NCI-H1436 (cell line): ENCODE results near the gene USP7.
"Not testable (repeated sequence)": the region's sequence is repeated elsewhere in the genome, so short reads cannot be mapped to it uniquely, and the experiment has no call there.

Experiments used
- DNase-seq: peaks from one replicate; lab custom pipeline; 2025; lab: John Stamatoyannopoulos, UW

USP7 gene

DNA sequence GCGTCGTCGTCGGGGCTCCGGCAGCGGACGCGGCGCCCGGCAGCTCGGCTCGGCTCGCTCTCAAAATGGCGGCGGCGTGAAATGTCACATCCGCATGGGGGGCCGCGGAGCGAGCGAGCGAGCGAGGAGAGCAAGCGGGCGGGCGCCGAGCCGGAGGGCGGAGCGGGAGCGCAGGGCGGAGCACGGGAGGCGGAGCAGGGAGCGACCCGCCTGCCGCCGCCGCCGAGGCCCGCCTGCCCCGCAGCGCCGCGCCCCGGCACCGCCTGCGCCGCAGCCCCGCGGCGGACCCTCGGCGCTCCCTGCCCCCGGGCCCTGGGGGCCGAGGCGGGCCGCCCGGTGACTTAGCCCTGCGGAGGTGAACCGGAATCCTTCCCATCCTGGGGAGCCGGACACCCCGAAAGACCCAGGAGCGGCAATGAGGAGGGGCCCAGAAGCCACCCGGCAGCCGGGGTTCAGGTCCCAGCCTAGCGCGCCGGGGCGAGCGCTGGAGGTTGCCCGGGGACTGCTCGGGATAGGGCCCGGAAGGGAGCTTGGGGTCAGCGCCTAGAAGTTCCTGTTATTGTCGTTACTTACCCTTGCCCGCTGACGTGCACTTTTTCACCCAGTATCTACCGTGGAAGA lies at the start of gene USP7:
TSS of gene USP7 (minus strand) at position 86 of the 621 bp plus-strand sequence. CDS start 621 bp downstream, outside the sequence.
- peak; percentile 74 for DNase-seq

DNA sequence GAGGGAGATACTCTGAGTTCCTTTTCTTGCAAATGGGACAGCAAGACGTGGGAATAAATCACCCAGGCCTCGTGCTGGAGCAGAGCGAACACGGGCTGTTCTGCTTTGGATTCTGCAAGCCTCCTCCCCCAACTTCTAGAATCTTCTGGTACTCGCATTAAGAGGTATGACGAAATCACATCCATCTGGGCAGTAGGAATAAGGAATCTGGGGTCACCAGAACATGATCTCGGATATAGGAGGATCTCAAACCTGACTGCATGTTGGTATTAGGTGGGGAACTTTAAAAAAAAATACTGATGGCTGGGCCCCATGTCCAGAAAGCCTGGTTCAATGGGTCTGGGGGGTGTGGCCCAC lies 49.8 kb upstream of the USP7 start:
- no peak for DNase-seq

DNA sequence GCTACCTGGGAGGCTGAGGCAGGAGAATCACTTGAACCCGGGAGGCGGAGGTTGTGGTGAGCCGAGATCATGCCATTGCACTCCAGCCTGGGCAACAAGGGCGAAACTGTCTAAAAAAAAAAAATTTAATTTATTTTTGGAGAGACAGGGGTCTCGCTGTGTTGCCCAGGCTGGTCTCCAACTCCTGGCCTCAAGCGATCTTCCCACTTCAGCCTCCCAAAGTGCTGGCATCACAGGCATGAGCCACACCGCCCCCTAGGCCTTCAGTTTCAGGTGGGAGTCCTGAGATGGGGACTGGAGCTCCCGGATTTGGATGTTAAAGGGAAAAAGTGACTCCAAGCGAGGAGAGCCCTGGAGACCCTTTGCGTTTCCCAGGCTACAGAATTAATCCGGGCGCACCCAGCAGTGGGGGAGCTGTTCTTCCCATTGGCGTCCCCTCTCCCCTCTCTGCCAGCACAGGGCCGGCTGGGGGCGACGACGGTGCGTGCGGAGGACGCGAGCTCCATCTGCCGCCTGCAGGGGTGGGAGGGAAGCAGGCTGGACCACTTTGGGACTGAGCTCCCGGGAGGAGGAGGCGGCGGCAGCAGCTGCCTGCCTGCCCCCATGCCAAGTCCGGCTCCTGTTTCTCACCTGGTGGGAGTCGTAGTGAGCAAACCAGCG lies 49.3 kb upstream of the USP7 start:
- no peak for DNase-seq

DNA sequence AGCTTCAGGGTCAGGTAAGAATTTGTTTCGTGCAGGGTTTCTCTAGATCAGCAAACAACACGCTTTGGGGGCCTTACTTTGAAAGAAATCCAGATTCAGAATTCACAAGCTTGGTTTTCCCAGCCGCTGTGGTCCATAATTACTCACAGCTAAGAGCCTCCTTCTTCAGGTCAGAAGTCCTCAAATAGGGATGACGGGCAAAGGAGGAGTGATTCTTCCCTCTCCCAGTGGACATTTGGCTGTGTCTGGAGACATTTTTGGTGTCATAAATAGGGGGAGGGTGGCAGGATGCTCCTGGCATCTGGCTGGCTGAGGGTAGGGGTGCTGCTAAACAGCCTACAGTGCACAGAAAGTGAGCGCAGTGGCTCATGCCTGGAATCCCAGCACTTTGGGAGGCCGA lies 48.6 kb upstream of the USP7 start:
- DNase-seq = no peak

DNA sequence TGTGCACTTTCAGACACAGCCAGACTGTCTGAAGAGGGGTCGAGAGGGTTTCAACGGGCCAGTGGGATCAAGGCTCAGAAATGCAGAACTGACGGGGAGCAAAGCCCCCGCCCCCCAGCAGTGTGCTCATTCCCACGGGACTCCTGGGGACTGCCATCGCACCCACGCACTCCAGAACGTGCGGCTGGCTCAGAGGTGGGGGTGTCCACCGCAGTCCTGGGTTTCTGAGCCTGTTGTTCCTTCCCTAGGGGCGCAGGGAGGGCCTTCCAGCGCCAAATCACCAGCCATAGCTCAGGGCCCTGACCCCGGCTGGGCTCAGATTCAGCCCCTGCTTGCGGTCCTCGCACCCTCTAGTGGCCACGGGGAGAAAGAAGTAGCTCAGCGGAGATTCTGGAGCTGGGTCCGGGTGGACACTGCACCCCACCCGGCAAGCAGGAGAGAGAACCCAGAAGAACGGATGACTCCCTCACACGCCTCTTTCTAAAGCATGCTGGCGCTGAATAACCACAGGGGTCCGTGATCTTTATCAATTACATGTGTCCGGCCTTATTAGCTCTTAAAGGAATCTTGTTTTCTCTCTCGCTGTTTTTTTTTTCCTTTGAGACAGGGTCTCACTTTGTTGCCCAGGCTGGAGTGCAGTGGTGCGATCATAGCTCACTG lies 45.0 kb upstream of the USP7 start:
- peak; percentile 73 for DNase-seq

DNA sequence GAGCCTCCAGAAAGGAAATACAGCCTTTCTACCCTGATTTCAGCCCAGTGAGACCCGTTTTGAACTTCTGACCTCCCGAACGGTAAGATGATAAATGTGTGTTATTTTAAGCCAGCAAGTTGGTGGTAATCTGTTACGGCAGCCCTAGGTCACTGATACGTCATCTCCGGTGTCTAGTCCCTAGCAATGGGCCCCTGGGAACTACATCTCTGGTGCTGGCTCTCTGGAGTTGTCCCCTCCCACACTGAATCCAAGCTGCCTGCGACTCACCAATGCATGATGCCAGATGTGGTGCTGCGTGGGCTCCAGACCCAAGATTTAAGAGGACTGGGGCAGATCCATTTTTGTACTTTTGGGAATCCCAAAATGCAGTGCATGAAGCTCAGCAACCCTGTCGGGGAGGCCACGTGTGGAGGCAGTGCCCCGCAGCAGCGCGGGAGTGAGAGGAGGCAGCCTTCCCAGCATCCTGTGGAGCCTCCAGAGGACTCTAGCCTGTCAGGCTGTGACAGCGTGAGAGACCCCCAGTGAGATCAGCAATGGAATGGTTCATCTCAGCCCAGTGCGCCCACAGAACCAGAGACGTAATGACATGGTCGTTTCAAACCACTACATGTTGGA lies 43.6 kb upstream of the USP7 start:
- no peak for DNase-seq

DNA sequence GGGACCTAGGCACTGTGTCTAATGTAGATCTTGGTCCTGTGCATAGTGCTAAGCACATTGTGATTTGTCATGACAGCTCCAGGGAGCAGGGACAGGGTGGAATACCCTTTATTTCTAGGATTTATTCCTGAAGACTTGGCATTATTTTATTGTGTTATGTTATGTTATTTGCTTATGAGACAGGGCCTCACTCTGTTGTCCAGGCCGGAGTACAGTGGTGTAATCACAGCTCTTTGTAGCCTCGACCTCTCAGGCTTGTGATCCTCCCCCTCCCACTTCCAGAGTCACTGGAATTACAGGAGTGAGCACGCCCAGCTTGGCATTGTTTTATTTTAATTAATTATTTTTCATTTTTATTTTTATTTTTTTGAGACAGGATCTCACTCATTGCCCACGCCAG lies 40.5 kb upstream of the USP7 start:
- DNase-seq = no peak

DNA sequence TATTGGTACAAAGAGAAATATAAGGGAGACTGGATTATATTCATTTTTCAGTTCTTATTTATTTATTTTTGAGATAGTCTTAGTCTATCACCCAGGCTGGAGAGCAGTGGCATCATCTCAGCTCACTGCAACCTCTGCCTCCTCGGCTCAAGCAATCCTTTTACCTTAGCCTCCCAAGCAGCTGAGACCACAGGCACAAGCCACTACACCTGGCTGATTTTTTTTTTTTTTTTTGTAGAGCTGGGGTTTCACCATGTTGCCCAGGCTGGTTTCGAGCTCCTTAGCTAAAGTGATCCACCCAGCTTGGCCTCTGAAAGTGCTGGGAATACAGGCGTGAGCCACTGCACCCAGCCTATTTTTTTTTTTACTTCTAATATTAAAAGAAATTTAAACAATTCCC lies 40.1 kb upstream of the USP7 start:
- no peak for DNase-seq

DNA sequence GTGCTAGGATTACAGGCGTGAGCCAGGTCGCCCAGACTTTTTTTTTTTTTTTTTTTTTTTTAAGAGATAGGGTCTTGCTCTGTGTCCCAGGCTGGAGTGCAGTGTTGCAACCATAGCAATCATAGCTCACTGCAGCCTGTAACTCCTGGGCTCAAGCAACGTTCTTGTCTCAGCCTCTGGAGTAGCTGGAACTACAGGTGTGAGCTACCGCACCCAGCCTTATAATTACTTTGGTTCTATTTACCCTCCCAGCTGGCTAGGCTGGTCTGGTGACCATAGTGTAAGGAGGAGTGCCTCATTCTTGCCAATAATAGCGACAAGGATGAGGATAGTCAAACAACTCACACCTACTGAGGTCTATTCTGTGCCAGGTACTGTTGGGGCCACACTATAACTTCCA lies 39.6 kb upstream of the USP7 start:
- DNase-seq = no peak

DNA sequence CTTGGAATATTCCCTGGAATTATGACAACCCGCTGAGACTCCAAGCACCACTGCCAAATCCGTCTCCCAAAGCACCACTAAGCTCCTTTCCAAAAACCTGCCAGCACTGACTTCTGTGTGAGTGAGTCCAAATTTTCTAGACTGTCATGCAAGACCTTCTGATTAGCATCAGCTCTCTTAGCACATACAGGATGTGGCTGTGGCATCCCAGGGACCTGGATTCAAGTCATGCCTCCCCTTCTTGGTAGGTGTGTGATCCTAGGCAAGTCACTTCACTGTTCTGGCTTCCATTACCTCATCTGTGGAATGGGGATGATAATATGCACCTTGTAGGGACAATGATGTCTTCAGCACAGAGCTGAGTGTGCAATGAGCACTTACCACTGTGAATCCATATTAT lies 38.3 kb upstream of the USP7 start:
- no peak for DNase-seq

DNA sequence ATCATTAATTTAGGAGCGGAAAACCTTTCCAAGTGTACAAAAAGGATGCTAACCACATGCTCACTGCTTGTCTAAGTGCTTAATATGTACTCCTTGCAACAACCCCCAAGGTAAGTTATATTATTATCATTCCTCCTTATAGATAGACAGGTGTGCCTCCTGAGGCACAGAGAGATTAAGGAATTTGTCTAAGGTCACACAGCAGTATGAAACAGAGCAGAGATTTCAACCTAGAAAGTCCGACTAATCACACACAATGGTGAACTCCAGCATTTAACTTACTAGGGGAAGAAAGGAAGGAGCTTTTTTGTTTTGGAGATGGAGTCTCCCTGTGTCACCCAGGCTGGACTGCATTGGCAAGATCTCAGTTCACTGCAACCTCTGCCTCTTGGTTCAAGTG lies 37.0 kb upstream of the USP7 start:
- DNase-seq = no peak

DNA sequence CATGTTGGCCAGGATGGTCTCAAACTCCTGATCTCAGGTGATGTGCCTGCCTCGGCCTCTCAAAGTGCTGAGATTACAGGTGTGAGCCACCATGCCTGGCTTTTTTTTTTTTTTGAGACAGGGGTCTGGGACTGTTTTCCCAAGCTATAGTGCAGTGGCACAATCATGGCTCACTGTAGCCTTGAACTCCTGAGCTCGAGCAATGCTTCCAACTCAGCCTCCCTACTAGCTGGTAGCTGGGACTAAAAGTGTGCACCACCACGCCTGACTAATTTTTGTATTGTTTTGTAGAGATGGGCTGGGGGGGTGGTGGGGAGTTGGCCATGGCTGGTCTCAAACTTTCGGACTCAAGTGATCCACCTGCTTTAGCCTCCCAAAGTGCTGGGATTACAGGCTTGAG lies 36.1 kb upstream of the USP7 start:
- no peak for DNase-seq

DNA sequence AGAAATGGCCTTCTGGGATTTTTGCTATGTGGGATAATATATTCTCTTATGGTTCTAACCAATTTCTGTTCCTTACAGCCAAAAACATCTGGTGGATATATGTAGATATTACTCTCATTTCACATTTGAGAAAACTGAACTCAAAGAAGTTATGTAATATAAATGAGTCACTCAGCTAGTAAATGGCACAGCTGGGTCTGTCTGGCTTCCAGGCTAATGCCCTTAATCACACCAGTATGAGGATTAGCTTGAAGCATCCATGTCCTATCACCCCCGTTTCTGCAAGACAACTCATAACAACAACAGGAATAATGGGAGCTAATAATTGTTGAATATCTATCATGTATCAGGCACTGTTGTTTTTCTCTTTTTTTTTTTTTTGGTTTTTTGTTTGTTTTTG lies 34.4 kb upstream of the USP7 start:
- DNase-seq = no peak

DNA sequence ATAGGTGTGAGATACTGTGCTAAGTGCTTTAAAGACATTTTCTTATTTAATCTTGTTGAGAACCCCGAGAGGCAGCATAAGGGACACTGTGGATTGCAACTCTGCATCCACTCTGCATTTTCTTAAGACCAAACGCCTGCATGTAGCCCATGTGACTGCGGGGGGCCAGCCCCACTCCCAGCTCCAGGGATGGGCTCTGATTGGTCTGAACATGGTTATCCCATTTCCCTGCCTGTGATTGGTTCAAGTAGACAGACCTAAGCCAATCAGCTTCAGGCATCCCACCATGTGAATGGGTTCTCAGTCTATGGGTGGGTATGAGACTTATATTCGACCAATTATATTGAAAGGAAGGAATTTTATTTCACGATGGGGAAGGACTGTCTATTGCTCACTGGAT lies 33.2 kb upstream of the USP7 start:
- DNase-seq = peak; percentile 27

DNA sequence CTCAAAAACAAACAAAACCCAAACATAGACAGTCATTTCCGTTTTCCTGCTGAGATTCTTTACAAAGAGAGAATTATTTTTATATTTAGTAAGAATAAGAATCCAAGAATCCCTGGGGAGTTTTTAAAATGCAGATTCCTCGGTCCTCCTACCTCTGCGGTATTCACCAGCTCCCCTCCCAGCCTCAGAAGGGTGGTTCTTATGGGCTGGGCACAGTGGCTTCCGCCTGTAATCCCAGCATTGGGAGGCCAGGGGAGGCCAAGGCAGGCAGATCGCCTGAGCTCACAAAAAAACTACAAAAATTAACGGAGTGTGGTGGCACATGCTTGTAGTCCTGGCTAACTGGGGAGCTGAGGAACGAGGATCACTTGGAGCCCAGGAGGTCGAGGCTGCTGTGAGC lies 26.7 kb upstream of the USP7 start:
- no peak for DNase-seq

DNA sequence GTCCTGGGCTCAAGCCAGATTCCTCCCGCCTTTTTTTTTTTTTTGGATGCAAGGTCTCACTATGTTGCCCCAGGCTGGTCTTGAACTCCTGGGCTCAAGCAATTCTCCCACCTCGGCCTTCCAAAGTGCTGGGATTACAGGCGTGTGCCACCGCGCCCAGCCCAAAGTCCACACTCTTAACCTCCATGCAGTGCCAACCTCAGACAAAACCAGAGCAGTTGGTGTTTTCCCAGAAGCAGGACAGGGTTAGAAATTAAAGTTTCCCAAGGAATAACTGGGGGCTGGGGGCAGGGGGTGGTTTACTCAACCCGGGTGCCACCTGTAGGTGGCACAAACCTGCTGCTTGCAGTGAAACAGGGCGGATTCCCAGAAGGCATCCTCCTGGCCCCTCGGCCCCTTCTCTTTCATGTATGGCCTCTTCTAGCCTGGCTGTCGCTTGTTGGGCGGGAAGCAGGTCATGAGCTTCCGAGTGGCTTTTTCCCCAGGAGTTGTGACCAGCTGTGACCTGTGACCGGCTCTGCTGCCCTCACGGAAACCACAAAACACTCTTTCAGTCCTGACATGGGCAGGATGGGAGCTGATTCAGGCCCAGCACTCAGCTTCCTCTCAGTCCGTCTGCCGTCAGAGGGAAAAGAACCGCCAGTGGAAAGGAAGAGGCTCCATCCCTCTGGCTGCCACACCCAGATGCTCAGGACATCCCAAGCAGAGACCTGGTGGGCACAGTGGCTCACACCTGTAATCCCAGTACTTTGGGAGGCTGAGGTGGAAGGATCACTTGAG lies 25.6 kb upstream of the USP7 start:
- no peak for DNase-seq

DNA sequence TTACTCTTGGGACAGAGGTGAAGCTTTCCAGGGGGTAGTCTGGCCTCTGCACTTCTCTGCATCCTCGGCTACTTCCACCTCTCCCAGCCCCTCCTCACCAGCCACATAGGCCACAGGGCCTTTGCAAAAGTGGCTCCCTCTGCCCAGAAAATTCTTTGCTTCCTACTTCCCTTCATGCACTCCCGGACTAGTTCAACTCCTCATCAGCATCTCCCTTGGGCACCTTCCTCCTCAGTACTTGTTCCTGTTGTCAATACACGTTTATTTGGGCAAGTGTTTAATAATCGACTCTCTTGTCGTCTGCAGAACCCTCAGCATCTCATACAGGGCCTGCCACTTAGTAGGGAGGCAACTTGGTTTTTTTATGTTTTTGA lies 23.1 kb upstream of the USP7 start:
- DNase-seq = no peak

DNA sequence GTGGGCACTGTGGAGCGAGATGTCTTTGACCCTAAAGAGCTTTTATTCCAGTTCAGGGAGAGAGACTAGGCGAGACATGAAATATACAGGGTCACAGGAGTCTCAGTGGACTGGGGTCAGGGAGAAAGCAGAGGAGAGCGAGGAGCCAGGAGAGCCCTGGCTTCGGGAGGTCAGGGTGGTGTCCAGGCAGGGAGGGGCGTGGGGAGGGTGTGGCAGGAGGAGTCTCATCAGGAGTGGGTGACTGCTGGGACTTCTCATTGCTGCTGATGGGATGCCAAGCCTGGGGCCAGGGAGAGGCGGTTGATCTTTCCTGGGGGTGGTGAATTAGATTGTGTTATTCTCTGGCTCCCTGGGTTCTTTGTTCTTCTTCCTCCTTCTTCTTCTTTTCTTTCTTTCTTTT lies 22.4 kb upstream of the USP7 start:
- no peak for DNase-seq

DNA sequence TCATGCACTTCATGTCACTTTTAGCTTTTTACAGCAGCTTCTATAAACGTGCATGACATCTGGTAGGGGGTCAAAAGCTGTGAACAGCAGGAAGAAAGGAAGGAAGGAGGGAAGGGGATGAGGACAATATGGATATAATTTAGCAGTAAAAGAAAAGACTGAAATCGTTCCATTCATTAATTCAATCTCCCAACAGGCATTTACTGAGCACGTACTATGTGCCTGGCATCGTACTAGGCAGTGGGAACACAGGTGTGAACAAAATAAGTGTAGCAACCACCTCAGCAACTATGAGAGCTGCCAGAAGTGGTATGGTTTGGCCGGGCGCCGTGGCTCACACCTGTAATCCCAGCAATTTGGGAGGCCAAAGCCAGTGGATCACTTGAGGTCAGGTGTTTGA lies 19.1 kb upstream of the USP7 start:
- DNase-seq = no peak

DNA sequence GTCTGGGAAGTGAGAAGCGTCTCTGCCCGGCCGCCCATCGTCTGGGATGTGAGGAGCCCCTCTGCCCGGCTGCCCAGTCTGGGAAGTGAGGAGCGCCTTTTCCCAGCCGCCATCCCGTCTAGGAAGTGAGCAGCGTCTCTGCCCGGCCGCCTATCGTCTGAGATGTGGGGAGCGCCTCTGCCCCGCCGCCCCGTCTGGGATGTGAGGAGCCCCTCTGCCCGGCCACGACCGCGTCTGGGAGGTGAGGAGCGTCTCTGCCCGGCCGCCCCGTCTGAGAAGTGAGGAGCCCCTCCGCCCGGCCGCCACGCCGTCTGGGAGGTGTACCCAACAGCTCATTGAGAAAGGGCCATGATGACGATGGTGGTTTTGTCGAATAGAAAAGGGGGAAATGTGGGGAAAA lies 18.2 kb upstream of the USP7 start:
- DNase-seq = not testable (repeated sequence)

DNA sequence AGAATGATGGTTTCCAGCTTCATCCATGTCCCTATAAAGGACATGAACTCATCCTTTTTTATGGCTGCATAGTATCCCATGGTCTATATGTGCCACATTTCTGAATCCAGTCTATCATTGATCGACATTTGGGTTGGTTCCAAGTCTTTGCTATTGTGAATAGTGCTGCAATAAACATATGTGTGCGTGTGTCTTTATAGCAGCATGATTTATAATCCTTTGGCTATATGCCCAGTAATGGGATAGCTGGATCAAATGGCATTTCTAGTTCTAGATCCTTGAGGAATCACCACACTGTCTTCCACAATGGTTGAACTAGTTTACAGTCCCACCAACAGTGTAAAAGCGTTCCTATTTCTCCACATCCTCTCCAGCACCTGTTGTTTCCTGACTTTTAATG lies 12.5 kb upstream of the USP7 start:
- DNase-seq = not testable (repeated sequence)

DNA sequence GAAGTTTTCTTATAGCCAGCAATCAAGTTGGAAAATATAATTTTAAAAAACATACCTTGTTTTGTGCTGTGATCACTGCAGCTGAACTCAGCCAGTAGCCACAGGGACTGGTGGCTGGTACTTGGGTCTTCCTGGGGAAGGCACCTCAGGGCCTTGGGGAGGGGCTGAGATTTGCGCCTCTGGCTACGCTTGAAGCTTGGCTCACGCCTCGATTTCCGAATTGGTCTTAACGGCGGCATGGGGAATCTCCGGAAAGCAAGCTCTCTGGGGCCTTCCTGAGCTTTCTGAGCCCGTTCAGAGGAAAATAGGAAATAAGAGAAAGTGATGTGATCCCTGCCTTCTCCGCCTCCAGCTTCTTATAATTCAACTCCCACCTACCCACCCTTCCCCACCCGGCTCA lies 11.3 kb upstream of the USP7 start:
- no peak for DNase-seq
